Sigmoid colon (tissue), 7 donors: ENCODE measurements around the gene MORN5. TPM values are rescaled to one million over a fixed set of nuclear protein-coding genes. Genes with fewer than 3 reads are reported as not detected.

Experiments used
- DNase-seq: peaks from one replicate; pipeline ENCODE4 v3.0.0-alpha.2; 2019
- H3K27ac ChIP-seq, 4 donors: fragments of 200-600 bp; sonication (generic); one replicate each; pipeline ENCODE4 v1.5.1; 2016 to 2019; ENCODE audit warnings: mild to moderate bottlenecking in 1 of 4
- H3K27me3 ChIP-seq, 3 donors: fragments of 200-600 bp; sonication (generic); one replicate each; pipeline ENCODE4 v1.5.1; 2019; ENCODE audit warnings: mild to moderate bottlenecking in 1 of 3
- H3K36me3 ChIP-seq, 4 donors: fragments of 200-600 bp; sonication (generic); one replicate each; pipeline ENCODE4 v1.5.1; 2016 to 2019
- H3K4me1 ChIP-seq, 4 donors: fragments of 200-600 bp; sonication (generic); one replicate each; pipeline ENCODE4 v1.5.1; 2017 to 2019
- H3K4me3 ChIP-seq, 4 donors: fragments of 200-600 bp; sonication (generic); one replicate each; pipeline ENCODE4 v1.5.1; 2017 to 2019; ENCODE audit warnings: mild to moderate bottlenecking in 2 of 4, moderate library complexity in 1 of 4
- H3K9me3 ChIP-seq, 4 donors: fragments of 200-600 bp in 3 of 4; sonication (generic) in 3 of 4; one replicate each; pipeline versions ENCODE4 v1.5.1 to v1.6.1; 2013 to 2019
- EP300 ChIP-seq, 4 donors: sonication (generic); formaldehyde crosslinking; IDR thresholded peaks; one replicate each; pipeline ENCODE4 v1.6.1; 2017; ENCODE audit warnings: antibody characterized with exemption in 4 of 4
- POLR2A ChIP-seq, 2 donors: fragments of 450-650 bp; IDR thresholded peaks; one replicate each; pipeline ENCODE4 v1.6.1; 2016; ENCODE audit warnings: antibody characterized with exemption in 2 of 2, mild to moderate bottlenecking in 2 of 2, moderate library complexity in 2 of 2
- POLR2AphosphoS5 ChIP-seq, 4 donors: sonication (generic); formaldehyde crosslinking; IDR thresholded peaks; one replicate each; pipeline ENCODE4 v1.6.1; 2017; ENCODE audit warnings: antibody characterized with exemption in 4 of 4
- WGBS, 2 donors: extraction: QIAGEN DNeasy Blood & Tissue Kit; methylation state at CpG; one replicate each; pipeline ENCODE4 v1.1.7; 2013; 5-methylcytosine and 5-hydroxymethylcytosine counted together
- intact Hi-C: fragments of 100-400 bp; cut with DNase I; formaldehyde crosslinking; loops from one replicate; pipeline ENCODE4 v1.15.1; 2023
- polyA plus RNA-seq, 3 donors: library from polyadenylated mRNA; stranded (reverse); fragments of 200-250 nt; gene quantifications; one replicate each; pipeline ENCODE4 v1.2.3, GENCODE V29; 2013
- total RNA-seq, 4 donors: library from RNA; depleted of rRNA; stranded (reverse); fragments of >200 nt; gene quantifications; one replicate each; pipeline ENCODE4 v1.1.0, GENCODE V29; 2016
- TF ChIP-seq, protein P1 (sequence below), 4 experiments: fragments of 450-650 bp in 3 of 4; fragments of 200-600 bp in 1 of 4; IDR thresholded peaks; one replicate each; pipeline ENCODE4 v1.5.1; 2016 to 2019; ENCODE audit warnings: antibody characterized with exemption in 4 of 4, mild to moderate bottlenecking in 3 of 4, moderate library complexity in 2 of 4
- donor health status: healthy with polysubstance abuse.
- donor health status: Bipolar disorder and iron deficiency.
- donor health status: healthy.

The MORN5 gene
- total and polyA plus RNA-seq, 7 donors, result 2.4 to 45.7 (median 30.3) TPM; not detected in 1

DNA sequence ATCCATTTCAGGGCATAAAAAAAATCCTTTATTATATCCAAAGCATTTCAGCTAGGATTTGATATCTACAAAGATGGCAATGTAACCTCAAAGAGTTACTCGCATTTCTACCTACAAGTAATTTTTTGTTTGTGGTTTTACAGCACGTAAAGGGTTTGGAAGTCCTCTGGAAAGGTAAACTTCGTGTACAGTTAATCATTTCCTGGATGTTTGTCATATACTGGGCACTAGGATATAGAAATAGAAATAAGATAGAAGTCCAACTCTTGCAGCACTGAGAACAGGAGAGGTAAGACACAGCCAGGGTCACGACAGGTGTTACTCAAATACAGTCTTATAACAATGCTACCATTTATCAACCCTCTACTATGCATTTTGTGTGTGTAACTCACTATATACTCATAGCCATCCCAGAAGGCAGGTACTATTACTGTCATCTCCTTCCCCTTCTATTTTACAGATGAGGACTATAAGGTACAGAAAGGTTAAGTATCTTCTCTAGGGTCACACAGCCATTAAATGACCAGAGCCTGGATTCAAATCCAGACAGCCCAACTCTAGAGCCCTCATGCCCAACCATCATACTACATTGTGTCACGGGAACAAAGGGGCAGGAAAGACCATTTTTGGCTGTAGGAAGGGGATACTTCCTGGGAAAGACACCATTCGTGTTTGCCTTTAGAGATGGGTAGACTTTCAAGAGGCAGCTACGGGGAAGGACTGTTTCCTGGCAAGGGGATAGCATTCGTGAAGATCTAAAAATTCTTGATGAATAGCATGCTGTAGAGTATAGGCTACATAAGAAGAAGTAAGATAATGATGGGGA is 19.1 kb upstream of the MORN5 start:
- no peak for DNase-seq
- peak overlapping the region in 1 of 4 donors; percentile 27 for H3K27ac ChIP-seq
- intact Hi-C loops, result no loop called here
- no peaks in the 10 kb centered on the region for H3K4me1 ChIP-seq
- H3K4me3 ChIP-seq, result no peak overlapping the region
- no peaks in the 10 kb centered on the region for H3K9me3 ChIP-seq
- peaks cover 8 to 42% (median 22%) of the 10 kb centered on the region in 4 donors for H3K36me3 ChIP-seq
- WGBS, 2 donors, result 56 to 77% methylated on average over 8 of the region's 8 CpGs
- TF ChIP-seq POLR2A (IDR thresholded peaks at IDR 0.05) (no peak), POLR2AphosphoS5 (IDR thresholded peaks at IDR 0.05) (no peak), EP300 (IDR thresholded peaks at IDR 0.05) (no peak)
- TF ChIP-seq, protein P1, sequence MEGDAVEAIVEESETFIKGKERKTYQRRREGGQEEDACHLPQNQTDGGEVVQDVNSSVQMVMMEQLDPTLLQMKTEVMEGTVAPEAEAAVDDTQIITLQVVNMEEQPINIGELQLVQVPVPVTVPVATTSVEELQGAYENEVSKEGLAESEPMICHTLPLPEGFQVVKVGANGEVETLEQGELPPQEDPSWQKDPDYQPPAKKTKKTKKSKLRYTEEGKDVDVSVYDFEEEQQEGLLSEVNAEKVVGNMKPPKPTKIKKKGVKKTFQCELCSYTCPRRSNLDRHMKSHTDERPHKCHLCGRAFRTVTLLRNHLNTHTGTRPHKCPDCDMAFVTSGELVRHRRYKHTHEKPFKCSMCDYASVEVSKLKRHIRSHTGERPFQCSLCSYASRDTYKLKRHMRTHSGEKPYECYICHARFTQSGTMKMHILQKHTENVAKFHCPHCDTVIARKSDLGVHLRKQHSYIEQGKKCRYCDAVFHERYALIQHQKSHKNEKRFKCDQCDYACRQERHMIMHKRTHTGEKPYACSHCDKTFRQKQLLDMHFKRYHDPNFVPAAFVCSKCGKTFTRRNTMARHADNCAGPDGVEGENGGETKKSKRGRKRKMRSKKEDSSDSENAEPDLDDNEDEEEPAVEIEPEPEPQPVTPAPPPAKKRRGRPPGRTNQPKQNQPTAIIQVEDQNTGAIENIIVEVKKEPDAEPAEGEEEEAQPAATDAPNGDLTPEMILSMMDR (IDR thresholded peaks at IDR 0.05), result no peak
- no peaks in the 10 kb centered on the region for H3K27me3 ChIP-seq

DNA sequence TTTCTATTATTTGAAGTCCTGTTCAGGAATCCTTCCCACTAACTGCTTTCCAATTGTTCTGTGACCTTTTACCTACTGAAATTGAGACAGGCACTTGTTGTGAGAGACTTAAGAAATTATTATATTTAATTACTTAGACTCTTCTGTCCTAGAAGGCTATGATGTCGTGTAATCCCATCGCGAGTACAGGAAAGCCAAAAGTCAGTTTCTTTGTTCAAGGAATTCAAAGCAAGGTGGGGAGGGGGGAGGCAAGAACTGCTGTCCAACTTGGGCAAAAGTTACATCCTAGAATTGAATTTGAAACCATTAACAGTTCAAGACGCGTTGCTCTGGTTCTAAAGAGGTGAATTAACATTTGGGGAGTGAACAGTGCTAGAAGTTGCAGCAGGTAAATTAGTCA is 18.0 kb upstream of the MORN5 start:
- Histone ChIP-seq H3K27ac (peak overlapping the region in 2 of 4 donors; percentile 4 to 27), H3K4me1 (no peaks in the 10 kb centered on the region), H3K27me3 (no peaks in the 10 kb centered on the region), H3K9me3 (no peaks in the 10 kb centered on the region), H3K4me3 (no peak overlapping the region), H3K36me3 (peaks cover 9 to 53% (median 28%) of the 10 kb centered on the region in 4 donors)
- no peak for TF ChIP-seq POLR2AphosphoS5 (IDR thresholded peaks at IDR 0.05)
- no peak for TF ChIP-seq EP300 (IDR thresholded peaks at IDR 0.05)
- TF ChIP-seq POLR2A (IDR thresholded peaks at IDR 0.05), result no peak
- TF ChIP-seq, protein P1 (IDR thresholded peaks at IDR 0.05), result no peak
- intact Hi-C loops, result no loop called here
- no peak for DNase-seq
- 92 to 93% methylated on average over 5 of the region's 5 CpGs for WGBS, 2 donors

DNA sequence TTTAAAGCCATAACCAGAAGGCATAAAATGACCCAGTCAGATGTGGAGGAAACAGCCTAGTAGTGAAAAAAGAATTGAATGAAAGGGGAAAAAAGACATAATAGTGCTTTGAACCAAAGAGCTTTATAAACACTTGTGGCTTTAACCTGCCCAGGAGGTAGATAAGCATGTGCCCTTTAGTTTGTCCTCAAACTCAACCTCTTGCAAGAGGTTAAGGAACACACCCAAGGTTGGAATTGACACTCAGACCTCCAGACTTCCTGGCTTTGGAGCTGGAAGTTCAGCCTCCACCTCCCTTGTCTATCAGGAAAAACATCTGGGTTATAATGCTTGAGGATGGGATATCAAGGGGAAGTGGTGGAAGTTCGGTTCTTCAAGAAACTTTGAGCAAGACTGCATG is 16.4 kb upstream of the MORN5 start:
- TF ChIP-seq POLR2AphosphoS5 (IDR thresholded peaks at IDR 0.05) (no peak), POLR2A (IDR thresholded peaks at IDR 0.05) (no peak), EP300 (IDR thresholded peaks at IDR 0.05) (no peak)
- TF ChIP-seq, protein P1 (IDR thresholded peaks at IDR 0.05), result no peak
- DNase-seq, result no peak
- Histone ChIP-seq H3K9me3 (no peaks in the 10 kb centered on the region), H3K36me3 (peaks cover 17 to 69% (median 36%) of the 10 kb centered on the region in 4 donors), H3K27me3 (no peaks in the 10 kb centered on the region), H3K4me1 (no peaks in the 10 kb centered on the region), H3K4me3 (no peak overlapping the region), H3K27ac (no peak overlapping the region)
- WGBS, 2 donors, result 80 to 90% methylated on average over 1 of the region's 1 CpG
- intact Hi-C loops, result no loop called here

DNA sequence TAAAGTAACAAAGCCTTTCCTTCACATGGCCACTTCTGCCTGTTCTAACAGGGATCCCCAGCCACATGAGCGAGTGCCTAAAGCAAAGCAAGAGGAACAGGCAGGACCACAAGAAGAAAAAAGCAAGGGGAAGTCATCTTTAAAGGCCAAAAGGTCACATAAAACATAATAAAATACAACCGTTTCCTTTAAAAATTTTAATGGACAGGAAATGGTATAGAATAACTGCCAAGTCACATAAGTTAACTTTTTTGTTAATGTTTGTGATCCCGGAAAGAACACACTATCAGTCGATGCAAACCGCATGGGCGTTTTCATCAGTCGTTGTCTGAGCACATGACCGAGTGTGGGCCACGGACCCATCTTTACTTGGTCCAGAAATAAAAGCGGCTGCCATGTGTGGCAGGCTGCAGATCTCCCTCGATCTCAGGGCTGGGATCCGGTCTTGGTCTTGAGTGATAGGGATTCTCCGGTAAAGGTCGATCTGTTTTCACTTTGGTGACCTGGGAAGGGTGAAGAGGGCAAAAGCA is 15.8 kb upstream of the MORN5 start:
- TF ChIP-seq POLR2AphosphoS5 (IDR thresholded peaks at IDR 0.05) (no peak), POLR2A (IDR thresholded peaks at IDR 0.05) (no peak), EP300 (IDR thresholded peaks at IDR 0.05) (no peak)
- TF ChIP-seq, protein P1 (IDR thresholded peaks at IDR 0.05), result no peak
- no peak overlapping the region for H3K27ac ChIP-seq
- intact Hi-C loops, result no loop called here
- H3K36me3 ChIP-seq, result peaks cover 17 to 75% (median 37%) of the 10 kb centered on the region in 4 donors
- no peak overlapping the region for H3K4me3 ChIP-seq
- DNase-seq, result no peak
- 78 to 83% methylated on average over 14 of the region's 14 CpGs for WGBS, 2 donors
- no peaks in the 10 kb centered on the region for H3K27me3 ChIP-seq
- H3K4me1 ChIP-seq, result no peaks in the 10 kb centered on the region
- no peaks in the 10 kb centered on the region for H3K9me3 ChIP-seq
